ENCODE measurements around the gene ABCE1. TPM values are rescaled to one million over a fixed set of nuclear protein-coding genes. Genes with fewer than 3 reads are reported as not detected.

Gene ABCE1
- total RNA-seq, 1 donor, result 90.5 TPM

GRCh38 chr4:145093638-145094037 is 4.5 kb upstream of the ABCE1 start:
- Histone ChIP-seq H2AFZ (ENCODE audit: low read length) (no peak overlapping the region), H3K4me2 (ENCODE audit: insufficient read depth, low read length) (no peak overlapping the region), H3K36me3 (ENCODE audit: insufficient read depth, low read length) (peaks cover 37% of the 10 kb centered on the region), H3K27me3 (ENCODE audit: insufficient read depth, low read length) (no peaks in the 10 kb centered on the region), H3K4me3 (ENCODE audit: insufficient read depth, low read length) (no peak overlapping the region), H3K79me2 (ENCODE audit: insufficient read depth, low read length) (peaks cover 69% of the 10 kb centered on the region), H3K27ac (ENCODE audit: low read depth, low read length) (no peak overlapping the region), H4K20me1 (ENCODE audit: insufficient read depth, low read length) (no peaks in the 10 kb centered on the region), H3K4me1 (ENCODE audit: insufficient read depth, low read length) (peaks cover 13% of the 10 kb centered on the region), H3K9me3 (ENCODE audit: low read depth, low read length) (peaks cover 5% of the 10 kb centered on the region)
- TF ChIP-seq, protein P1, sequence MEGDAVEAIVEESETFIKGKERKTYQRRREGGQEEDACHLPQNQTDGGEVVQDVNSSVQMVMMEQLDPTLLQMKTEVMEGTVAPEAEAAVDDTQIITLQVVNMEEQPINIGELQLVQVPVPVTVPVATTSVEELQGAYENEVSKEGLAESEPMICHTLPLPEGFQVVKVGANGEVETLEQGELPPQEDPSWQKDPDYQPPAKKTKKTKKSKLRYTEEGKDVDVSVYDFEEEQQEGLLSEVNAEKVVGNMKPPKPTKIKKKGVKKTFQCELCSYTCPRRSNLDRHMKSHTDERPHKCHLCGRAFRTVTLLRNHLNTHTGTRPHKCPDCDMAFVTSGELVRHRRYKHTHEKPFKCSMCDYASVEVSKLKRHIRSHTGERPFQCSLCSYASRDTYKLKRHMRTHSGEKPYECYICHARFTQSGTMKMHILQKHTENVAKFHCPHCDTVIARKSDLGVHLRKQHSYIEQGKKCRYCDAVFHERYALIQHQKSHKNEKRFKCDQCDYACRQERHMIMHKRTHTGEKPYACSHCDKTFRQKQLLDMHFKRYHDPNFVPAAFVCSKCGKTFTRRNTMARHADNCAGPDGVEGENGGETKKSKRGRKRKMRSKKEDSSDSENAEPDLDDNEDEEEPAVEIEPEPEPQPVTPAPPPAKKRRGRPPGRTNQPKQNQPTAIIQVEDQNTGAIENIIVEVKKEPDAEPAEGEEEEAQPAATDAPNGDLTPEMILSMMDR (IDR thresholded peaks at IDR 0.05; ENCODE audit: extremely low read depth, low read depth, low read length), result no peak
- no peak for DNase-seq (ENCODE audit: insufficient read length, low spot score, missing footprints)

DNA sequence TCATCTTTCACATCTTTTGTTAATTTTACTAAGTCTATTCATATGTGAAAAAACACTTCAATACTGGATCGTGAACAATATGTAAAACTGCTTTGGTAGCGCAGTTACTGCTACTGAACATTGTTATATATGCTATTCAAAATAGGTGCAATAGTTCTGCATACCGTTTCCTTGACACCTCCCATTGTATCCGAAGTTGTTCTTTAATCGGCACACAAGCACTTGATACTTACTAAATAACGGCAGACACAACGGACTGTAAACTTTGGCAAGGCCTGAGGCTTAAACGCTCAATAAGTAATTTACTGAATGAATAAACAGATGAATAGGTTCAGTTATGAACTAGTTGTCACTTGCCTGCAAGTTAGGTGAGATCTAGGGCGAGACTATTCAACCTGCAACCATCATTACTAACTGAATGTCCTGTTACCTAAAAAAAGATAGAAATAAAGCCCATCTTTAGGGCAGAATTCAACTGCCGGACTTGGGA is 735 bp upstream of the ABCE1 start:
- H3K9me3 ChIP-seq (ENCODE audit: low read depth, low read length), result peaks cover 5% of the 10 kb centered on the region
- H3K4me2 ChIP-seq (ENCODE audit: insufficient read depth, low read length), result peak overlapping the region; percentile 87
- no peaks in the 10 kb centered on the region for H3K27me3 ChIP-seq (ENCODE audit: insufficient read depth, low read length)
- TF ChIP-seq, protein P1 (IDR thresholded peaks at IDR 0.05; ENCODE audit: extremely low read depth, low read depth, low read length), result no peak
- H3K27ac ChIP-seq (ENCODE audit: low read depth, low read length), result peak overlapping the region; percentile 97
- H3K4me1 ChIP-seq (ENCODE audit: insufficient read depth, low read length), result peaks cover 26% of the 10 kb centered on the region
- peaks cover 29% of the 10 kb centered on the region for H3K36me3 ChIP-seq (ENCODE audit: insufficient read depth, low read length)
- no peak for DNase-seq (ENCODE audit: insufficient read length, low spot score, missing footprints)
- H2AFZ ChIP-seq (ENCODE audit: low read length), result peak overlapping the region; percentile 99
- peak overlapping the region; percentile 92 for H3K4me3 ChIP-seq (ENCODE audit: insufficient read depth, low read length)
- no peaks in the 10 kb centered on the region for H4K20me1 ChIP-seq (ENCODE audit: insufficient read depth, low read length)
- peaks cover 87% of the 10 kb centered on the region for H3K79me2 ChIP-seq (ENCODE audit: insufficient read depth, low read length)

- peaks cover 16% of the 10 kb centered on the region for H3K36me3 ChIP-seq (ENCODE audit: insufficient read depth, low read length)
- peak overlapping the region; percentile 97 for H3K27ac ChIP-seq (ENCODE audit: low read depth, low read length)
- H3K4me2 ChIP-seq (ENCODE audit: insufficient read depth, low read length), result peak overlapping the region; percentile 87
- DNase-seq (ENCODE audit: insufficient read length, low spot score, missing footprints), result peak; percentile 50
- peaks cover 26% of the 10 kb centered on the region for H3K4me1 ChIP-seq (ENCODE audit: insufficient read depth, low read length)
- peaks cover 5% of the 10 kb centered on the region for H3K9me3 ChIP-seq (ENCODE audit: low read depth, low read length)
- peaks cover 6% of the 10 kb centered on the region for H4K20me1 ChIP-seq (ENCODE audit: insufficient read depth, low read length)
- no peaks in the 10 kb centered on the region for H3K27me3 ChIP-seq (ENCODE audit: insufficient read depth, low read length)
- peaks cover 87% of the 10 kb centered on the region for H3K79me2 ChIP-seq (ENCODE audit: insufficient read depth, low read length)
- H2AFZ ChIP-seq (ENCODE audit: low read length), result peak overlapping the region; percentile 99
- peak overlapping the region; percentile 92 for H3K4me3 ChIP-seq (ENCODE audit: insufficient read depth, low read length)
- TF ChIP-seq, protein P1 (IDR thresholded peaks at IDR 0.05; ENCODE audit: extremely low read depth, low read depth, low read length), result no peak
Measured at GRCh38 chr4:145098675-145099037, 545 bp downstream of the ABCE1 start.

- Histone ChIP-seq H3K36me3 (ENCODE audit: insufficient read depth, low read length) (peaks cover 11% of the 10 kb centered on the region), H3K27ac (ENCODE audit: low read depth, low read length) (peak overlapping the region; percentile 97)
Measured at GRCh38 chr4:145099653-145100052, 1.5 kb downstream of the ABCE1 start.

More at GRCh38 chr4:145099653-145100052, 1.5 kb downstream of the ABCE1 start:
- no peak for DNase-seq (ENCODE audit: insufficient read length, low spot score, missing footprints)
- no peaks in the 10 kb centered on the region for H3K9me3 ChIP-seq (ENCODE audit: low read depth, low read length)
- H3K4me2 ChIP-seq (ENCODE audit: insufficient read depth, low read length), result peak overlapping the region; percentile 87
- H3K27me3 ChIP-seq (ENCODE audit: insufficient read depth, low read length), result no peaks in the 10 kb centered on the region
- TF ChIP-seq, protein P1 (IDR thresholded peaks at IDR 0.05; ENCODE audit: extremely low read depth, low read depth, low read length), result no peak
- peaks cover 26% of the 10 kb centered on the region for H3K4me1 ChIP-seq (ENCODE audit: insufficient read depth, low read length)
- peaks cover 6% of the 10 kb centered on the region for H4K20me1 ChIP-seq (ENCODE audit: insufficient read depth, low read length)
- no peak overlapping the region for H2AFZ ChIP-seq (ENCODE audit: low read length)
- peak overlapping the region; percentile 92 for H3K4me3 ChIP-seq (ENCODE audit: insufficient read depth, low read length)
- H3K79me2 ChIP-seq (ENCODE audit: insufficient read depth, low read length), result peaks cover 83% of the 10 kb centered on the region
